GM12878 (cell line): ENCODE measurements around the gene SASH1. TPM values are rescaled to one million over a fixed set of nuclear protein-coding genes. Genes with fewer than 3 reads are reported as not detected.

Experiments
- ATAC-seq: fragments of 200-7000 bp; cut with Tn5 transposase; 3 replicates; pipeline ENCODE4 v1.9.1; 2020; ENCODE audit warnings: mild to moderate bottlenecking, moderate library complexity
- BruUV-seq: library from RNA; stranded (reverse); fragments of 400-500 nt; replicated peaks from 2 replicates; lab custom pipeline; 2021; lab: Mats Ljungman, UMichigan
- CTCF ChIA-PET: fragments of 300-600 bp; sonication (Branson Sonifier 250); formaldehyde crosslinking; extraction: SDS; loops from one replicate; lab custom pipeline; 2021; ENCODE audit warnings: inconsistent platforms; lab: Yijun Ruan, JAX
- POLR2A ChIA-PET: fragments of 350-600 bp; formaldehyde crosslinking; extraction: SDS; loops from one replicate; lab custom pipeline; 2021; ENCODE audit warnings: inconsistent platforms; lab: Charles Lee
- RAD21 ChIA-PET: fragments of 300-600 bp; sonication (Branson Sonifier 250); formaldehyde crosslinking; loops from one replicate; lab custom pipeline; 2023; ENCODE audit warnings: antibody characterized with exemption; ENCODE audit not compliant: unreplicated experiment; lab: Charles Lee
- SMC1A ChIA-PET: fragments of 300-600 bp; sonication (Branson Sonifier 250); formaldehyde crosslinking; loops from one replicate; lab custom pipeline; 2023; ENCODE audit not compliant: unreplicated experiment, uncharacterized antibody; lab: Charles Lee
- DNase-seq: peaks from one replicate; pipeline ENCODE4 v3.0.0-alpha.2; 2011; ENCODE audit warnings: low read depth, low spot score
- FAIRE-seq: peaks from 3 replicates; lab custom pipeline; 2011; peaks lifted over from hg19 to GRCh38; lab: Jason Lieb, UNC
- H2AFZ ChIP-seq: 2 replicates; pipeline ENCODE4 v1.6.0; 2011; ENCODE audit warnings: low read depth, low read length, control low read depth; ENCODE audit not compliant: control insufficient read depth
- H3K27ac ChIP-seq: 2 replicates; pipeline ENCODE4 v1.5.1; 2011; ENCODE audit warnings: control low read depth; ENCODE audit not compliant: control insufficient read depth, insufficient read depth
- H3K27me3 ChIP-seq, 2 experiments: replicated peaks in 1 of 2; 2 replicates each; pipeline versions ENCODE4 v1.6.0 to v1.6.1; 2011; ENCODE audit warnings: low read length in 1 of 2; ENCODE audit not compliant: control insufficient read depth in 2 of 2, insufficient read depth in 2 of 2
- H3K36me3 ChIP-seq, 2 experiments: 2 replicates each; pipeline ENCODE4 v1.5.1; 2011; ENCODE audit warnings: low read length in 1 of 2; ENCODE audit not compliant: control insufficient read depth in 2 of 2, insufficient read depth in 2 of 2
- H3K4me1 ChIP-seq: 2 replicates; pipeline ENCODE4 v1.6.1; 2011; ENCODE audit warnings: mild to moderate bottlenecking, low read length, moderate library complexity, mixed read lengths; ENCODE audit not compliant: control insufficient read depth, insufficient read depth
- H3K4me2 ChIP-seq: 2 replicates; pipeline ENCODE4 v1.6.0; 2011; ENCODE audit warnings: control low read depth; ENCODE audit not compliant: control insufficient read depth, insufficient read depth
- H3K4me3 ChIP-seq: fragments of 200-600 bp; sonication (generic); 2 replicates; pipeline ENCODE4 v1.5.1; 2016
- H3K79me2 ChIP-seq: 2 replicates; pipeline ENCODE4 v1.6.0; 2011; ENCODE audit warnings: low read length; ENCODE audit not compliant: control insufficient read depth, insufficient read depth
- H3K9ac ChIP-seq: 2 replicates; pipeline ENCODE4 v1.8.0; 2011; ENCODE audit warnings: low read length, control low read depth, mixed read lengths; ENCODE audit not compliant: control insufficient read depth, insufficient read depth
- H3K9me3 ChIP-seq: replicated peaks from 3 replicates; pipeline ENCODE4 v1.5.1; 2011; ENCODE audit warnings: mild to moderate bottlenecking, low read length; ENCODE audit not compliant: control insufficient read depth, insufficient read depth
- H4K20me1 ChIP-seq: 2 replicates; pipeline ENCODE4 v1.6.0; 2011; ENCODE audit not compliant: control insufficient read depth, insufficient read depth
- ASH2L ChIP-seq: fragments of 300-600, 200-600 bp; sonication (generic); IDR thresholded peaks from 2 replicates; pipeline ENCODE4 v1.6.1; 2017; ENCODE audit warnings: low read depth, mild to moderate bottlenecking, borderline replicate concordance
- CBX5 ChIP-seq: sonication (generic); IDR thresholded peaks from 2 replicates; pipeline ENCODE4 v1.6.1; 2016; ENCODE audit warnings: low read depth, moderate library complexity, mild to moderate bottlenecking, inconsistent platforms
- CEBPB ChIP-seq, 2 experiments: fragments of 150-350 bp in 1 of 2; IDR thresholded peaks; 2 replicates each; pipeline ENCODE4 v1.6.1; 2012 to 2014; ENCODE audit warnings: low read depth in 2 of 2, low read length in 2 of 2, borderline replicate concordance in 1 of 2, inconsistent platforms in 1 of 2
- KAT2A ChIP-seq: conservative IDR thresholded peaks from 2 replicates; pipeline ENCODE4 v1.6.1; 2011; ENCODE audit warnings: low read depth, low read length; ENCODE audit not compliant: control insufficient read depth
- MEF2A ChIP-seq: IDR thresholded peaks from 2 replicates; pipeline ENCODE4 v1.6.1; 2011; ENCODE audit warnings: low read depth, mild to moderate bottlenecking, low read length, moderate library complexity; ENCODE audit not compliant: insufficient read depth
- RELA ChIP-seq: fragments of 450-650 bp; IDR thresholded peaks from 2 replicates; pipeline ENCODE4 v1.8.0; 2014; ENCODE audit warnings: borderline replicate concordance; ENCODE audit not compliant: partially characterized antibody
- SPI1 ChIP-seq: IDR thresholded peaks from 2 replicates; pipeline ENCODE4 v1.6.1; 2011; ENCODE audit warnings: low read depth, mild to moderate bottlenecking, low read length, moderate library complexity, borderline replicate concordance; ENCODE audit not compliant: insufficient read depth
- YY1 ChIP-seq: IDR thresholded peaks from 2 replicates; pipeline ENCODE4 v1.6.1; 2011; ENCODE audit warnings: low read depth, mild to moderate bottlenecking, low read length
- WGBS: methylation state at CpG from one replicate; pipeline ENCODE4 v1.1.6; 2016; ENCODE audit warnings: low lambda C conversion rate; ENCODE audit not compliant: insufficient replicate concordance, insufficient coverage; ENCODE audit errors: missing lambda C conversion rate; 5-methylcytosine and 5-hydroxymethylcytosine counted together
- in situ Hi-C: fragments of 300-500 bp; cut with MboI; formaldehyde crosslinking; loops from 9 replicates; pipeline ENCODE4 v1.14.3; 2018; ENCODE audit warnings: mixed read lengths
- intact Hi-C: fragments of 100-400 bp; cut with micrococcal nuclease; formaldehyde crosslinking; loops from one replicate; pipeline ENCODE4 v1.14.2; 2022; ENCODE audit not compliant: unreplicated experiment
- polyA plus RNA-seq, 11 experiments: library from polyadenylated mRNA; depleted of rRNA in 4 of 11; unstranded in 6 of 11; stranded (reverse) in 5 of 11; fragments of >200 nt; fragmentation: Nextera tagmentation in 4 of 11; fragmentation: Illumina TruSeq in 1 of 11; extraction: Ambion mirVana in 4 of 11; extraction: Trizol in 1 of 11; gene quantifications; 1 replicate in 1 of 11; 2 replicates in 10 of 11; pipeline versions ENCODE4 v1.2.1 to v1.2.3, GENCODE V29; 2011 to 2016; ENCODE audit warnings: inconsistent platforms in 2 of 11, missing spikeins in 2 of 11, low read depth in 1 of 11
- total RNA-seq, 4 experiments: library from RNA; depleted of rRNA in 3 of 4; stranded (reverse); fragments of >200 nt in 3 of 4; fragmentation: Illumina TruSeq in 1 of 4; extraction: Trizol in 1 of 4; gene quantifications; 2 replicates each; pipeline versions ENCODE4 v1.2.1 to v1.2.3, GENCODE V29; 2013 to 2021
- TF ChIP-seq, protein P1 (sequence below): fragments of 150-350 bp; IDR thresholded peaks from 2 replicates; pipeline ENCODE4 v1.6.1; 2014; ENCODE audit warnings: mild to moderate bottlenecking, low read depth, low read length
- TF ChIP-seq, protein P2 (sequence below): fragments of 450-650 bp; IDR thresholded peaks from 2 replicates; pipeline ENCODE4 v1.6.1; 2017; ENCODE audit warnings: antibody characterized with exemption, mild to moderate bottlenecking, moderate library complexity

Gene SASH1
- total and polyA plus RNA-seq, 10 of the 15 experiments (the other 5 are each of a cell fraction or from before 2014, with no cell fraction given): 0.01 to 0.73 (median 0.14) TPM; not detected in 4

DNA sequence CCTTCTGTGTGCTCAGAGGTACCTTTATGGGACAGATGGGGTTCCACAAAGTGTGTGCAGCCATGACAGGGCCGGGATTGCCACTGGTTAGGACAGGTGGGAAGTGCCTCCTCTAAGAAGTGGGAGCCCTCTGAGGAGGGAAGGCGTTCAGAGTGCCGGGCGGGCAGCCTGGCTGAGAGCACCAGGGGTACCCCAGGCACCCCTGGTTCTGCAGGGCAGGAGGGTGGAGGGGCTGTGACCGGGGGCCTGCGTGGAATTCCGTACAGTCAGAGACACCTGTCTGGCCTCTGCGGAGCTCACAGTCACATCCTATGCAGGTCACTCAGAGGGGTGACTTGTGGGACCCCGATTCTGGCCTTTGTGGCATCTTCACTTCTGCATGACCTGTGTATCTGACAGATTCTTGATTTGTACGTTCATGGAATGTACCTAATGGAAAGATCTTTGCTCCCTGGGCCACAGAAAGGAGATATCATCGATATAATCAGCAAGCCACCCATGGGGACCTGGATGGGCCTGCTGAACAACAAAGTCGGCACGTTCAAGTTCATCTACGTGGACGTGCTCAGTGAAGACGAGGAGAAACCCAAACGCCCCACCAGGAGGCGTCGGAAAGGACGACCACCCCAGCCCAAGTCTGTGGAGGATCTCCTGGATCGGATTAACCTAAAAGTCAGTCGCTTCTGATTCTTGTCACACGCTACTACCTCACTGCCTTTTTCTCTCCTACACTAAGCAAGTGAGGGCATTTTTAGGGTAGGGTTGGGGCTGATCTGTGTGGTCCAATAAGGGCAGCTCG lies 190.9 kb downstream of the SASH1 start:
- FAIRE-seq (no peak), ATAC-seq (no peak), DNase-seq (no peak)
- no peaks in the 10 kb centered on the region for H3K9me3 ChIP-seq
- POLR2A ChIA-PET: no interaction called here
- SMC1A ChIA-PET: no interaction called here
- no peak overlapping the region for H2AFZ ChIP-seq
- H3K27ac ChIP-seq: no peak overlapping the region
- intact Hi-C loops: no loop called here
- 46% methylated on average over 24 of the region's 24 CpGs for WGBS
- no peaks in the 10 kb centered on the region for H3K4me1 ChIP-seq
- no peak overlapping the region for H3K9ac ChIP-seq
- H3K4me2 ChIP-seq: no peak overlapping the region
- H3K79me2 ChIP-seq: no peaks in the 10 kb centered on the region
- CTCF ChIA-PET: interaction anchor here (2.2 kb wide), 1 partner anchor 27 kb away, joined by 4 read pairs; no protein-coding TSS in a partner anchor
- no peak for TF ChIP-seq CEBPB (IDR thresholded peaks at IDR 0.05; ENCODE audit: borderline replicate concordance in 1 of 2, low read depth in 2 of 2, low read length in 2 of 2)
- TF ChIP-seq, protein P1, sequence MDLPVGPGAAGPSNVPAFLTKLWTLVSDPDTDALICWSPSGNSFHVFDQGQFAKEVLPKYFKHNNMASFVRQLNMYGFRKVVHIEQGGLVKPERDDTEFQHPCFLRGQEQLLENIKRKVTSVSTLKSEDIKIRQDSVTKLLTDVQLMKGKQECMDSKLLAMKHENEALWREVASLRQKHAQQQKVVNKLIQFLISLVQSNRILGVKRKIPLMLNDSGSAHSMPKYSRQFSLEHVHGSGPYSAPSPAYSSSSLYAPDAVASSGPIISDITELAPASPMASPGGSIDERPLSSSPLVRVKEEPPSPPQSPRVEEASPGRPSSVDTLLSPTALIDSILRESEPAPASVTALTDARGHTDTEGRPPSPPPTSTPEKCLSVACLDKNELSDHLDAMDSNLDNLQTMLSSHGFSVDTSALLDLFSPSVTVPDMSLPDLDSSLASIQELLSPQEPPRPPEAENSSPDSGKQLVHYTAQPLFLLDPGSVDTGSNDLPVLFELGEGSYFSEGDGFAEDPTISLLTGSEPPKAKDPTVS: no peak
- no TSS peak for BruUV-seq
- RAD21 ChIA-PET: no interaction called here
- H3K27me3 ChIP-seq: no peaks in the 10 kb centered on the region; a peak in 1 of 4 replicates
- H3K36me3 ChIP-seq: no peaks in the 10 kb centered on the region
- no peaks in the 10 kb centered on the region for H4K20me1 ChIP-seq
- H3K4me3 ChIP-seq: no peak overlapping the region
- in situ Hi-C loops: no loop called here

DNA sequence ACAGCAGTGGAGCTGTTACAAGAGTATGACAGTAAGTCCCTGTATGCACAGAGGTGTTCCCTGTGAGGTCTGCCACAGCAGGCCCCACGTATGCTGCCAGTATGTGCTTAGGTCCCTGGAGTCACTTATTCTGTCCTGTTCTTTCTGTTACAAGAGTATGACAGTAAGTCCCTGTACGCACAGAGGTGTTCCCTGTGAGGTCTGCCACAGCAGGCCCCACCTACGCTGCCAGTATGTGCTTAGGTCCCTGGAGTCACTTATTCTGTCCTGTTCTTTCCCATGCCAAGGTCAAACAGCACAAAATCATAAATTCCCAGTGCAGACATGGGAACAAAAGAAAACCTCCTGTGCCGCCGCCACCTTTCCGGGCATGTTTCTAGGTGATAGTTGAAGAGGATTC lies 192.2 kb downstream of the SASH1 start:
- Histone ChIP-seq H3K27ac (no peak overlapping the region), H4K20me1 (no peaks in the 10 kb centered on the region), H2AFZ (no peak overlapping the region), H3K36me3 (no peaks in the 10 kb centered on the region), H3K79me2 (no peaks in the 10 kb centered on the region), H3K4me1 (no peaks in the 10 kb centered on the region), H3K4me3 (no peak overlapping the region), H3K27me3 (no peaks in the 10 kb centered on the region; a peak in 1 of 4 replicates), H3K9me3 (no peaks in the 10 kb centered on the region), H3K4me2 (no peak overlapping the region), H3K9ac (no peak overlapping the region)
- FAIRE-seq (no peak), ATAC-seq (no peak), DNase-seq (no peak)
- no TSS peak for BruUV-seq
- ChIA-PET RAD21 (no interaction called here), CTCF (interaction anchor here (2.2 kb wide), 1 partner anchor 25 kb away, joined by 4 read pairs; no protein-coding TSS in a partner anchor), SMC1A (no interaction called here), POLR2A (no interaction called here)
- in situ Hi-C loops: no loop called here
- WGBS: 69% methylated on average over 6 of the region's 6 CpGs
- intact Hi-C loops: no loop called here
- no peak for TF ChIP-seq SPI1
- TF ChIP-seq, protein P2, sequence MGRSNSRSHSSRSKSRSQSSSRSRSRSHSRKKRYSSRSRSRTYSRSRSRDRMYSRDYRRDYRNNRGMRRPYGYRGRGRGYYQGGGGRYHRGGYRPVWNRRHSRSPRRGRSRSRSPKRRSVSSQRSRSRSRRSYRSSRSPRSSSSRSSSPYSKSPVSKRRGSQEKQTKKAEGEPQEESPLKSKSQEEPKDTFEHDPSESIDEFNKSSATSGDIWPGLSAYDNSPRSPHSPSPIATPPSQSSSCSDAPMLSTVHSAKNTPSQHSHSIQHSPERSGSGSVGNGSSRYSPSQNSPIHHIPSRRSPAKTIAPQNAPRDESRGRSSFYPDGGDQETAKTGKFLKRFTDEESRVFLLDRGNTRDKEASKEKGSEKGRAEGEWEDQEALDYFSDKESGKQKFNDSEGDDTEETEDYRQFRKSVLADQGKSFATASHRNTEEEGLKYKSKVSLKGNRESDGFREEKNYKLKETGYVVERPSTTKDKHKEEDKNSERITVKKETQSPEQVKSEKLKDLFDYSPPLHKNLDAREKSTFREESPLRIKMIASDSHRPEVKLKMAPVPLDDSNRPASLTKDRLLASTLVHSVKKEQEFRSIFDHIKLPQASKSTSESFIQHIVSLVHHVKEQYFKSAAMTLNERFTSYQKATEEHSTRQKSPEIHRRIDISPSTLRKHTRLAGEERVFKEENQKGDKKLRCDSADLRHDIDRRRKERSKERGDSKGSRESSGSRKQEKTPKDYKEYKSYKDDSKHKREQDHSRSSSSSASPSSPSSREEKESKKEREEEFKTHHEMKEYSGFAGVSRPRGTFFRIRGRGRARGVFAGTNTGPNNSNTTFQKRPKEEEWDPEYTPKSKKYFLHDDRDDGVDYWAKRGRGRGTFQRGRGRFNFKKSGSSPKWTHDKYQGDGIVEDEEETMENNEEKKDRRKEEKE: no peak
- TF ChIP-seq MEF2A: no peak
- no peak for TF ChIP-seq YY1
- TF ChIP-seq RELA: no peak
- no peak for TF ChIP-seq CBX5
- TF ChIP-seq KAT2A: no peak
- TF ChIP-seq ASH2L: no peak
